ENCODE results near the gene TPCN2.

Gene TPCN2

DNA sequence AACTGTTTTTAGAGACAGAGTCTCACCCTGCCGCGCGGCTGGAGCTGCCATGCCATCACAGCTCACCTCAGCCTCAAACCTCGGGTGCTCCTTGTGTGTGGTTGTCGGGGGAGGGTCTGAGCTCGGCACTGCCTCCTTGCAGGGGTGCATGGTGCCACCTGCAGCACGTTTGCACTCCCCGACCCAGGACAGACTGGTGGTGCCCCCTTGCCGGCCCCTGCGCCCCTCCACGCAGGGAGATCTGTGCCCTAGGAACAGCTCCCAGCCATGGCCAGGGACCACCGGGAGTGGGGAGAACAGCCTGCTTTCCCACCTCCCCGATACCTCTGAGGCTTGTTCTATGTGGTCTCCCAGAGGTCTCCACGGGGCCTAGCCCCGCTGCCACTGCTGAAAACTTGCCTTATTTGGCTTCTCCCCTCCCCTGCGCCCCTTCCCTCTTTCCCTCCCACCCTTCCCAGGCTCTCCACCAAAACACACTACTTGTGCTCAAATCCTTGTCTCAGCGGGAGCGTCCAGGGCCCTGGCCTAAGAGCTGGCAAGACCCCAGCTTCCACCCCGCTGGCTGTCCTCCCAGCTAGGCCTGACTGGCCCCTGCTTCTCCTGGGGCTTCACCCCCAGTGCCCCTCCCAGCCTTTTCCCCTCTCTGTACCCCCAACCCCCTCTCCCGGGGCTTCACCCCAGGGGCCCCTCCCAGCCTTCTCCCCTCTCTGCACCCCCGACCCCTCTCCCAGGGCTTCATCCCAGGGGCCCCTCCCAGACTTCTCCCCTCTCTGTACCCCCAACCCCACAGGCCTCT lies 13.4 kb upstream of the TPCN2 start:
- Histone ChIP-seq H3K27me3 (ENCODE audit: control insufficient read depth in 5 of 5, insufficient read depth in 4 of 5, low read length in 5 of 5) (no peaks in the 10 kb centered on the region), H3K4me3 (ENCODE audit: low read depth in 1 of 5, low read length in 5 of 5) (no peak overlapping the region), H3K4me1 (ENCODE audit: control insufficient read depth in 5 of 5, insufficient read depth in 5 of 5, low read length in 5 of 5) (peaks cover under 1 to 30% (median 18%) of the 10 kb centered on the region in 5 donors), H3K9me3 (ENCODE audit: control insufficient read depth in 5 of 5, low read length in 5 of 5) (no peaks in the 10 kb centered on the region), H3K27ac (ENCODE audit: low read depth, low read length) (no peak overlapping the region), H3K9ac (ENCODE audit: low read length in 5 of 5) (no peak overlapping the region), H3K36me3 (ENCODE audit: control insufficient read depth in 5 of 5, insufficient read depth in 5 of 5, low read length in 5 of 5) (no peaks in the 10 kb centered on the region)

- H3K27me3 ChIP-seq (ENCODE audit: control insufficient read depth in 5 of 5, insufficient read depth in 4 of 5, low read length in 5 of 5), result no peaks in the 10 kb centered on the region
- peaks cover 2 to 27% (median 16%) of the 10 kb centered on the region in 5 donors for H3K4me1 ChIP-seq (ENCODE audit: control insufficient read depth in 5 of 5, insufficient read depth in 5 of 5, low read length in 5 of 5)
- no peaks in the 10 kb centered on the region for H3K36me3 ChIP-seq (ENCODE audit: control insufficient read depth in 5 of 5, insufficient read depth in 5 of 5, low read length in 5 of 5)
- H3K9me3 ChIP-seq (ENCODE audit: control insufficient read depth in 5 of 5, low read length in 5 of 5), result no peaks in the 10 kb centered on the region
- H3K27ac ChIP-seq (ENCODE audit: low read depth, low read length), result no peak overlapping the region
- H3K9ac ChIP-seq (ENCODE audit: low read length in 5 of 5), result no peak overlapping the region
- no peak overlapping the region for H3K4me3 ChIP-seq (ENCODE audit: low read depth in 1 of 5, low read length in 5 of 5)
Observed at GRCh38 chr11:69035946-69036340, 12.8 kb upstream of the TPCN2 start.

DNA sequence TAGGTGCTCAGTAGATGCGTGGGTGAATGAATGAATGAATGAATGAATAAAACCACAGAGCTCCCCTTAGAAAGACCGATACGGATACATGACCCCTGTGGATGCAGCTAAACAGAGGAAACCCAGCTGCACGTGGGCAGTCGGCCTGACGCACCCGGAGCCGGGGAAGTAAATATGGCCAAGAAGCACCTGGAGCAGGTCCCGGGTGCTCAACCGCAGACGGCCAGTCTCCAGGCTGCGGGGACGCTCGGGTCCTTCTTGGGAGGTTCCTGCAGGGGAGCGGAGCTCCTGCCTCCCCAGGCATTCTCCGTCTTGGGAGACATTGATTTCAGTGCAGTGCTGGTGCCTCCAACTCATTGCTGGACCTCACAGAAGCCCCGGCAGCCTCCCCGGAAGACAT lies 11.7 kb upstream of the TPCN2 start:
- H3K4me1 ChIP-seq (ENCODE audit: control insufficient read depth in 5 of 5, insufficient read depth in 5 of 5, low read length in 5 of 5), result peaks cover 2 to 17% (median 11%) of the 10 kb centered on the region in 5 donors

DNA sequence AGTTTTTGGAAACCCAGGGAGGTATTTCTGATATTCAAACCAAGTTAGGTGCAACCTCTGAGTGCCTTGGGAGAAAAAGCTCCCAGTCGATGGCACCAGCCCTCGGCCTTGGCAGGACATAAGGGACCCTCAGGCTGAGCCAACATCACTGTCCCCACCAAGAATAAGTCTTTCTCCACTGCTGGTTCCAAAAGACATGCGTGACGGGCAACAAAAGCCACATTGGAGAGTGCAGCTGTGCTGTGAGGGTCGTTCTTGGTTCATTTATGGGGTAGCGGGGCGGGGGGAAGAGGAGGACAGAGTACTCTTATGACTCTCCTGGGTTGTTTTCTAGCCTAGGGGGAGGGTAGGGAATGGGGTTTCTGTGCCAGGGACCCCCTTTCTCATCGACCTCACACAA lies 11.2 kb upstream of the TPCN2 start:
- no peak overlapping the region for H3K27ac ChIP-seq (ENCODE audit: low read depth, low read length)
- no peaks in the 10 kb centered on the region for H3K9me3 ChIP-seq (ENCODE audit: control insufficient read depth in 5 of 5, low read length in 5 of 5)
- no peak overlapping the region for H3K9ac ChIP-seq (ENCODE audit: low read length in 5 of 5)
- no peaks in the 10 kb centered on the region for H3K27me3 ChIP-seq (ENCODE audit: control insufficient read depth in 5 of 5, insufficient read depth in 4 of 5, low read length in 5 of 5)
- H3K4me3 ChIP-seq (ENCODE audit: low read depth in 1 of 5, low read length in 5 of 5), result no peak overlapping the region
- no peaks in the 10 kb centered on the region for H3K36me3 ChIP-seq (ENCODE audit: control insufficient read depth in 5 of 5, insufficient read depth in 5 of 5, low read length in 5 of 5)
- H3K4me1 ChIP-seq (ENCODE audit: control insufficient read depth in 5 of 5, insufficient read depth in 5 of 5, low read length in 5 of 5), result peaks cover 2 to 17% (median 11%) of the 10 kb centered on the region in 5 donors

More for the DNA sequence above, 11.7 kb upstream of the TPCN2 start:
- H3K27ac ChIP-seq (ENCODE audit: low read depth, low read length), result no peak overlapping the region
- no peak overlapping the region for H3K4me3 ChIP-seq (ENCODE audit: low read depth in 1 of 5, low read length in 5 of 5)
- no peaks in the 10 kb centered on the region for H3K36me3 ChIP-seq (ENCODE audit: control insufficient read depth in 5 of 5, insufficient read depth in 5 of 5, low read length in 5 of 5)
- no peaks in the 10 kb centered on the region for H3K27me3 ChIP-seq (ENCODE audit: control insufficient read depth in 5 of 5, insufficient read depth in 4 of 5, low read length in 5 of 5)
- no peaks in the 10 kb centered on the region for H3K9me3 ChIP-seq (ENCODE audit: control insufficient read depth in 5 of 5, low read length in 5 of 5)
- H3K9ac ChIP-seq (ENCODE audit: low read length in 5 of 5), result no peak overlapping the region

DNA sequence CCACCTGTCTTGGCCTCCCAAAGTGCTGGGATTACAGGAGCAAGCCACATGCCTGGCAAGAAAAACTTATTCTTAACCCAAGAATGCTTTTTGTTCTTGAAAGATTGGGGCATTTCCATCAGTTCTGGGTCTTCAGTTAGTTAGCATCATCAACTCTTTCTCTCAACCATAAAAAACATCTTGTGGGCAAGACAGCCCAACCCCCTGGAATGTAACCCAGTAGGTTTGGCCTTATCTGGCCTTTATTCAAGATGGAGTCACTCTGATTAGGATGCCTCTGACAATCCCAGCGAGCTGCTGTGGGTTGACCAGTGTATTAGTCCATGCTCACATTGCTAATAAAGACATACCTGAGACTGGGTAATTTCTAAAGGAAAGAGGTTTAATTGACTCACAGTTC lies 9.2 kb upstream of the TPCN2 start:
- H3K9ac ChIP-seq (ENCODE audit: low read length in 5 of 5), result no peak overlapping the region
- no peaks in the 10 kb centered on the region for H3K27me3 ChIP-seq (ENCODE audit: control insufficient read depth in 5 of 5, insufficient read depth in 4 of 5, low read length in 5 of 5)
- peaks cover 2 to 25% (median 11%) of the 10 kb centered on the region in 5 donors for H3K4me1 ChIP-seq (ENCODE audit: control insufficient read depth in 5 of 5, insufficient read depth in 5 of 5, low read length in 5 of 5)
- no peaks in the 10 kb centered on the region for H3K36me3 ChIP-seq (ENCODE audit: control insufficient read depth in 5 of 5, insufficient read depth in 5 of 5, low read length in 5 of 5)
- H3K27ac ChIP-seq (ENCODE audit: low read depth, low read length), result no peak overlapping the region
- no peaks in the 10 kb centered on the region for H3K9me3 ChIP-seq (ENCODE audit: control insufficient read depth in 5 of 5, low read length in 5 of 5)
- no peak overlapping the region for H3K4me3 ChIP-seq (ENCODE audit: low read depth in 1 of 5, low read length in 5 of 5)

- no peak overlapping the region for H3K9ac ChIP-seq (ENCODE audit: low read length in 5 of 5)
- no peak overlapping the region for H3K27ac ChIP-seq (ENCODE audit: low read depth, low read length)
- no peaks in the 10 kb centered on the region for H3K36me3 ChIP-seq (ENCODE audit: control insufficient read depth in 5 of 5, insufficient read depth in 5 of 5, low read length in 5 of 5)
- H3K4me1 ChIP-seq (ENCODE audit: control insufficient read depth in 5 of 5, insufficient read depth in 5 of 5, low read length in 5 of 5), result peaks cover 2 to 29% (median 13%) of the 10 kb centered on the region in 5 donors
- no peaks in the 10 kb centered on the region for H3K27me3 ChIP-seq (ENCODE audit: control insufficient read depth in 5 of 5, insufficient read depth in 4 of 5, low read length in 5 of 5)
- no peak overlapping the region for H3K4me3 ChIP-seq (ENCODE audit: low read depth in 1 of 5, low read length in 5 of 5)
- no peaks in the 10 kb centered on the region for H3K9me3 ChIP-seq (ENCODE audit: control insufficient read depth in 5 of 5, low read length in 5 of 5)
Observed at GRCh38 chr11:69040051-69040450, 8.7 kb upstream of the TPCN2 start.

DNA sequence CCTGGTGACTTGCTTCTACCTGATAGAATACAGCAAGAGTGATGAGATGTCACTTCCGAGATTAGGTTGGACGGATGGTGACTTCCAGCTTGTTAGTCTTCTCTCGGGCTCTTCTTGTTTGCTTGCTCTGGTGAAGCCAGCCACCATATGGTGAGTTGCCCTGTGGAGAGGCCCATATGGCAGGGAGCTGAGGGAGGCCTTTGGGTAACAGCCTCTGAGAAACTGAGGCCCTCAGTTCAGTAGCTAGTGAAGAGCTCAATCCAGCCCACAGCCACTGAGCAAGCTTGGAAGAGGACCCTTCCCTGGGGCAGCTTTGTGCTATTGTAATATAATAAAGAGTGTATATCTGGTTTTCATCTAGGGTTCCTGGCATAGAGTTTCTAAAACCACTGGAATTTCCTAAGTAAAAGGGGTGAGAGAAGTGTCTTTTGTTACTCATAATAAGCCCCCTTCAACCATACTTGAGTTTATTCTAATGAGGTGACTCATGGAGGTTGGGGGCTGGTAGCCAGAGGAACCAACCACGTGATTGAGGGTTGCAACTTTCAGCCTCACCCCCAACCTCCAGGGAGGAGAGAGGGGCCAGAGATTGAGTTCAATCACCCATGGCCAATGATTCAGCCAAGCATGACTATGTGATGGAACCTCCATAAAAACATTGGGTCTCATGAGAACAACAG lies 8.0 kb upstream of the TPCN2 start:
- no peaks in the 10 kb centered on the region for H3K27me3 ChIP-seq (ENCODE audit: control insufficient read depth in 5 of 5, insufficient read depth in 4 of 5, low read length in 5 of 5)
- no peaks in the 10 kb centered on the region for H3K9me3 ChIP-seq (ENCODE audit: control insufficient read depth in 5 of 5, low read length in 5 of 5)
- no peak overlapping the region for H3K27ac ChIP-seq (ENCODE audit: low read depth, low read length)
- H3K9ac ChIP-seq (ENCODE audit: low read length in 5 of 5), result no peak overlapping the region
- peaks cover 2 to 22% (median 8%) of the 10 kb centered on the region in 5 donors for H3K4me1 ChIP-seq (ENCODE audit: control insufficient read depth in 5 of 5, insufficient read depth in 5 of 5, low read length in 5 of 5)
- no peak overlapping the region for H3K4me3 ChIP-seq (ENCODE audit: low read depth in 1 of 5, low read length in 5 of 5)
- H3K36me3 ChIP-seq (ENCODE audit: control insufficient read depth in 5 of 5, insufficient read depth in 5 of 5, low read length in 5 of 5), result no peaks in the 10 kb centered on the region

DNA sequence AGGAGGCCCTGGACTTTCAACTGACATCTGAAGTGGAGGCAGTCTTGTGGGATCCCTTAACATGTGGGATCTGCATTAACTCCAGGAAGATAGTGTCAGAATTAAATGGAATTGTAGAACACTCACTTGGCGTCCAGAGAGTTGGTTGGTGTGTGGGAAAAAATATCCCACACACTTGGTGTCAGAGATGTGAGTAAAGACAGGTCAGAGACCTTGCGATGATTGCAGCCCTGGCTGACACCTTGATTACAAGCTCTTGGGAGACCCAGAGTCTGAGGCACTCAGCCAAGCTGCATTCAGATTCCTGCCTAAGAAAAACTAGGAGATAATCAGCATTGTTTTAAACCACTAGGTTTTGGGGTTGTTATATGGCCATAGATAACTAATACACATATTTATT lies 7.2 kb upstream of the TPCN2 start:
- no peaks in the 10 kb centered on the region for H3K27me3 ChIP-seq (ENCODE audit: control insufficient read depth in 5 of 5, insufficient read depth in 4 of 5, low read length in 5 of 5)
- no peaks in the 10 kb centered on the region for H3K9me3 ChIP-seq (ENCODE audit: control insufficient read depth in 5 of 5, low read length in 5 of 5)
- peaks cover 0 to 17% (median 3%) of the 10 kb centered on the region in 5 donors for H3K4me1 ChIP-seq (ENCODE audit: control insufficient read depth in 5 of 5, insufficient read depth in 5 of 5, low read length in 5 of 5)
- H3K9ac ChIP-seq (ENCODE audit: low read length in 5 of 5), result no peak overlapping the region
- no peak overlapping the region for H3K4me3 ChIP-seq (ENCODE audit: low read depth in 1 of 5, low read length in 5 of 5)
- H3K36me3 ChIP-seq (ENCODE audit: control insufficient read depth in 5 of 5, insufficient read depth in 5 of 5, low read length in 5 of 5), result no peaks in the 10 kb centered on the region
- no peak overlapping the region for H3K27ac ChIP-seq (ENCODE audit: low read depth, low read length)

- Histone ChIP-seq H3K27ac (ENCODE audit: low read depth, low read length) (no peak overlapping the region), H3K36me3 (ENCODE audit: control insufficient read depth in 5 of 5, insufficient read depth in 5 of 5, low read length in 5 of 5) (no peaks in the 10 kb centered on the region), H3K4me1 (ENCODE audit: control insufficient read depth in 5 of 5, insufficient read depth in 5 of 5, low read length in 5 of 5) (peaks cover 2 to 31% (median 12%) of the 10 kb centered on the region in 5 donors), H3K9me3 (ENCODE audit: control insufficient read depth in 5 of 5, low read length in 5 of 5) (no peaks in the 10 kb centered on the region), H3K27me3 (ENCODE audit: control insufficient read depth in 5 of 5, insufficient read depth in 4 of 5, low read length in 5 of 5) (no peaks in the 10 kb centered on the region), H3K9ac (ENCODE audit: low read length in 5 of 5) (no peak overlapping the region), H3K4me3 (ENCODE audit: low read depth in 1 of 5, low read length in 5 of 5) (no peak overlapping the region)
Observed at GRCh38 chr11:69044111-69045013, 4.4 kb upstream of the TPCN2 start.

Data from subcutaneous abdominal adipose tissue (tissue), 5 donors.